GM18870 (cell line): ENCODE measurements around the gene GRIA4.

Source experiments
- ATAC-seq: cut with Tn5 transposase; IDR thresholded peaks from one replicate; pipeline ENCODE4 v1.9.1; 2021; ENCODE audit warnings: moderate library complexity; ENCODE audit not compliant: unreplicated experiment

Gene GRIA4

GRCh38 chr11:105609832-105610781 lies at the start of gene GRIA4:
Gene GRIA4, plus strand, starts transcription at chr11:105610073. Its CDS starts 925 bp downstream, at chr11:105610998.
- ATAC-seq, result no peak

GRCh38 chr11:105573091-105573490 lies 36.8 kb upstream of the GRIA4 start:
- no peak for ATAC-seq

- no peak for ATAC-seq
These were observed 34.9 kb upstream of the GRIA4 start for GRCh38 chr11:105574974-105575373.

- no peak for ATAC-seq
These were observed 32.2 kb upstream of the GRIA4 start for GRCh38 chr11:105577641-105578040.

- ATAC-seq, result no peak
These were observed 30.8 kb upstream of the GRIA4 start for GRCh38 chr11:105579111-105579510.

- ATAC-seq, result no peak
These were observed 27.4 kb upstream of the GRIA4 start for GRCh38 chr11:105582497-105582896.

GRCh38 chr11:105588001-105588400 lies 21.9 kb upstream of the GRIA4 start:
- no peak for ATAC-seq

- no peak for ATAC-seq
These were observed 20.5 kb upstream of the GRIA4 start for GRCh38 chr11:105589346-105589745.

- no peak for ATAC-seq
These were observed 17.8 kb upstream of the GRIA4 start for GRCh38 chr11:105592035-105592434.

- no peak for ATAC-seq
These were observed 11.5 kb upstream of the GRIA4 start for GRCh38 chr11:105598371-105598770.

GRCh38 chr11:105603156-105603555 lies 6.7 kb upstream of the GRIA4 start:
- ATAC-seq, result no peak

GRCh38 chr11:105609341-105609781 lies 512 bp upstream of the GRIA4 start:
- peak; percentile 86 for ATAC-seq

GRCh38 chr11:105610871-105611571 lies 1.1 kb downstream of the GRIA4 start:
- ATAC-seq, result no peak

GRCh38 chr11:105611572-105612441 lies 1.9 kb downstream of the GRIA4 start:
- ATAC-seq, result no peak

GRCh38 chr11:105612771-105613170 lies 2.9 kb downstream of the GRIA4 start:
- ATAC-seq, result no peak

- no peak for ATAC-seq
These were observed 3.3 kb downstream of the GRIA4 start for GRCh38 chr11:105613183-105613582.

GRCh38 chr11:105618343-105618955 lies 8.6 kb downstream of the GRIA4 start:
- no peak for ATAC-seq

- no peak for ATAC-seq
These were observed 9.7 kb downstream of the GRIA4 start for GRCh38 chr11:105619556-105619955.

- no peak for ATAC-seq
These were observed 12.1 kb downstream of the GRIA4 start for GRCh38 chr11:105622016-105622415.

GRCh38 chr11:105632316-105632715 lies 22.4 kb downstream of the GRIA4 start:
- ATAC-seq, result no peak

GRCh38 chr11:105635466-105635865 lies 25.6 kb downstream of the GRIA4 start:
- no peak for ATAC-seq
